Cardiac fibroblast (primary cell): ENCODE data around the gene CYP27B1.

Experiments
- DNase-seq, 2 donors: peaks; one replicate each; pipeline versions ENCODE4 v3.0.0 to v3.0.0-alpha.2; 2010; ENCODE audit warnings: low read depth in 2 of 2
- H3K4me3 ChIP-seq, 2 donors: replicated peaks in 1 of 2; 1 replicate in 1 of 2; 2 replicates in 1 of 2; pipeline ENCODE4 v1.5.1; 2011; ENCODE audit warnings: low read depth in 2 of 2, low read length in 2 of 2, mild to moderate bottlenecking in 2 of 2, moderate library complexity in 1 of 2
- TF ChIP-seq, protein P1 (sequence below): IDR thresholded peaks from one replicate; pipeline ENCODE4 v1.5.1; 2011; ENCODE audit warnings: low read depth, mild to moderate bottlenecking, low read length, inconsistent platforms

Gene CYP27B1

DNA sequence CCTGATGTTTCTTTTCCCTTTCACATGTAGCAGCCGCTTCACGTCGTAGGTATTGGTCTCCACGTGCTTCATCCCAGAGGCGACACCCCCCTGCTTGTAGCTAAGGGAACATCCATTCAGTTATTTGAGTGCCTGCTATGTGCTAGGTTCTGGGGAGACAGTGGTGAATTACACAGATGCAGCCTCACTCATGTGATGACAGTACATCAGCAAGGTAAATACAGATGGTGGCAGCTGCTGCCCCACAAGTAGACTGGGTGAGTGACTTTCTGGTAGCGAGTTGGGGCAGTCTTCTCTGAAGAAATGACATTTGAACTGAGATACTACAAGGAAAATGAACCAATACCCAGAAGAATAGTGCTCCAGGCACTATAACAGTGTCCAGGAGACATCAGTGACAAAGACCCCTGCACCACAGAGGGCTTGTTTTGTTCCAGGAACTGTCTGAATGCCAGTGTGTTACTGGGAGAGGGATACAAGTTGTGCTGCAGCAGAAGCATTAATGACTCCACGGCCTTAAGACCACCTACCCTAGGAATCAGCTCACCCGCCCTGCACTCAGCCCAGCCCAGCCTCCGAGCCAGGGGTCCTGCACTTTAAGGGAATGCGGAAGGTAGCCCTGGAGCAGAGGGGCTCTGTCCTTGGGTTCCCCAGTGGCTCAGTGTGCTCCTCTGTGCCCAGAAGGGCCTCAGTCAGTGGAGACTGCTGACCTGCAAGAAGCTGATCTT, 44.3 kb upstream of the CYP27B1 start:
- TF ChIP-seq, protein P1, sequence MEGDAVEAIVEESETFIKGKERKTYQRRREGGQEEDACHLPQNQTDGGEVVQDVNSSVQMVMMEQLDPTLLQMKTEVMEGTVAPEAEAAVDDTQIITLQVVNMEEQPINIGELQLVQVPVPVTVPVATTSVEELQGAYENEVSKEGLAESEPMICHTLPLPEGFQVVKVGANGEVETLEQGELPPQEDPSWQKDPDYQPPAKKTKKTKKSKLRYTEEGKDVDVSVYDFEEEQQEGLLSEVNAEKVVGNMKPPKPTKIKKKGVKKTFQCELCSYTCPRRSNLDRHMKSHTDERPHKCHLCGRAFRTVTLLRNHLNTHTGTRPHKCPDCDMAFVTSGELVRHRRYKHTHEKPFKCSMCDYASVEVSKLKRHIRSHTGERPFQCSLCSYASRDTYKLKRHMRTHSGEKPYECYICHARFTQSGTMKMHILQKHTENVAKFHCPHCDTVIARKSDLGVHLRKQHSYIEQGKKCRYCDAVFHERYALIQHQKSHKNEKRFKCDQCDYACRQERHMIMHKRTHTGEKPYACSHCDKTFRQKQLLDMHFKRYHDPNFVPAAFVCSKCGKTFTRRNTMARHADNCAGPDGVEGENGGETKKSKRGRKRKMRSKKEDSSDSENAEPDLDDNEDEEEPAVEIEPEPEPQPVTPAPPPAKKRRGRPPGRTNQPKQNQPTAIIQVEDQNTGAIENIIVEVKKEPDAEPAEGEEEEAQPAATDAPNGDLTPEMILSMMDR: no peak
- no peak overlapping the region for H3K4me3 ChIP-seq
- DNase-seq: no peak

DNA sequence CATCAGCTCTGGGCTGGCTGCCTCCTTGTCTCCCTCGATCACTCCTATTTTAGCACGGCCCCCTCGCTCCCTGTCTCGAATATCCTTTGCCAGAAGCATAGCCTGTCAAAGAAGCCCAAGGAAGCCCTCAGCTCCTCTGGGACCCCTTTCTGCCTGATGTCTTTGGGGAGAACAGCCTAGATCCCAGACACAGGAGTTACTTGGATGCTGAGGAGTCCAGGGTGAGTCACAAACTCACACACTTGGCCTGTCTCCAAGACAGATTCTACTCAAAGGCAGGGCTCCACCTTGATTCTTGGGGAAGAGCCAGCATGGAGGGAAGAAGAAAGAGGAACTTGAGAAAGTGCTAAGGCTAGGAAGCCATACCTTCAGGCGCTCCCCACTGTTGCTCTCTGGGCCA, 43.6 kb upstream of the CYP27B1 start:
- H3K4me3 ChIP-seq: no peak overlapping the region
- TF ChIP-seq, protein P1: no peak
- DNase-seq: peak; percentile 61 to 78

DNA sequence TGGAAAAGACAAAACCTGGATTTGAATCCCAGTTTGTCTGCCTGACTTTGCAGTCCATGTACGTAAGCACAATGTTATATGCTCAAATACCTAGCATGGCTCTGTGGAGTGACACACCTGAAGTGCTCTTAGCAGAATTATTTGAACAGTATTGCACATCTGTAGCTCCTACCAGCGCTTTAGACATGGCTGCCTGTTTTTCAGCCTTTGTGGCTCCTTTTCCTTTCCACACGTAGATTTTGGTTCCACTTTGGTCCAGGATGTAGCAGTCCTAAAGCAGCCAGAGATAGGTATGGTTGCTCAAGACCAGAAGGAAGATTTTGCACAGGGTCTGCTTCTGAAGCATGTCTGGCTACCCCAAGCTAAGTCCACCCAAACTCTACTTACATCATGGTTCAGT, 42.5 kb upstream of the CYP27B1 start:
- H3K4me3 ChIP-seq: no peak overlapping the region
- DNase-seq: no peak

DNA sequence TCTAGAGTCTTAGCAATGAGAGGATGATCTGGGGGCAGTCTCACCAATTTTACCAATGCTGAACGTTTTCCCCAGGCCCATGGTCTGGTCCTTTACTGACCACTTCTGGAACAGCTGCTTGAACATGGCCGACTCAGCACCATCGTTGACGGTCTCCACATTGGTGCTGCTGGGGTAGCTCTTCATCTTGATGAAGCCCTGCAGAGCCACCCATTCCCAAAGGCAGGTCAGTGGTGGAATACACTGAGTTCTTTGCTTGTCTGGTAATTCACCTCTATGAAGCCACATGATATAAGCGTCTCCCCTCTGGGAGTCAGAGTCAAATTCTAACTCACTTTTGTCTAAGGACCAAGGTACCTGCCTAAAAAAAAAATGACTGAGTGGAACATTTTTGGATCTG, 41.5 kb upstream of the CYP27B1 start:
- TF ChIP-seq, protein P1: no peak
- H3K4me3 ChIP-seq: no peak overlapping the region
- no peak for DNase-seq

More for the DNA sequence above, 42.5 kb upstream of the CYP27B1 start:
- TF ChIP-seq, protein P1: no peak

DNA sequence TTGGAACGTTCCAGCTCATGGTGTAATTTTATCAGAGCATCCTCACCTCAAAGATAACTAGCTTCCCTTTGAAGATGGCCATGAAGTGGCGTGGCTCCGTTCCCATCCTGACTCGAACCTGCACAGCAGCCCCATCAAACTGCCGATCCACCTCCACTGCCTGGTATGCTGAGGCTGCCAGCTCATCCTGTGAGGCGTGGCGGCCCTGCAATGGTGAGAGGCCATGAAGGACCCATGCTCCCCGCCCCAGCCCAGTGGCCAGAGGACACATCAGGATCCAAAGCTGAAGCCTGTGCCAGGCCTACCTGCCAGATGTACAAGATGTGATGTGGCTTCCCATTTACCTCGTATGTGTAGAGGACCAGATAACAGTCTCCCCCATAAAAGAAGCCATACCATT, 40.4 kb upstream of the CYP27B1 start:
- no peak for DNase-seq
- TF ChIP-seq, protein P1: no peak
- H3K4me3 ChIP-seq: no peak overlapping the region

DNA sequence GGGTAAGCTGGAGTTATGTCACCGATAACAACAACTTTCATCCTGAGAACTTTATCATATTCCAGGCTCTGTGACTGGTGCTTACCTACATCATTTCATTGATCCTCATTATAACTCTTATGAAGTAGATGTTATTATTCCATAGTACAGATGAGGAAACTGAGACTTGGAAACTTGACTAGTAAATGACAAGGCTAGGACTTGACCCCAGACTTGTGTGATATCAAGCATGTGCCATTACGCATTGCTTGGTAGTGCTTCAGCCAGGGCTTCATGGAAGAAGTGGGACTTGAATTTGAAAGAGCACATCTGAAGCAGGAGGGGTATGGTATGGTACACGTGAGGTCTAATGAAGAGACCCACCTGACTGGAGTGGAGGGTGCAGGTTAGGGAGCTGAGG, 39.8 kb upstream of the CYP27B1 start:
- TF ChIP-seq, protein P1: no peak
- H3K4me3 ChIP-seq: no peak overlapping the region
- DNase-seq: no peak
